Nucleus accumbens (tissue), 56 donors: ENCODE measurements around the gene TRIP4.
"Not testable (repeated sequence)": the region's sequence is repeated elsewhere in the genome, so short reads cannot be mapped to it uniquely, and the experiment has no call there.

ENCODE experiments used
- DNase-seq, 56 donors: peaks; one replicate each; lab custom pipeline; 2025; lab: John Stamatoyannopoulos, UW

TRIP4 gene

DNA sequence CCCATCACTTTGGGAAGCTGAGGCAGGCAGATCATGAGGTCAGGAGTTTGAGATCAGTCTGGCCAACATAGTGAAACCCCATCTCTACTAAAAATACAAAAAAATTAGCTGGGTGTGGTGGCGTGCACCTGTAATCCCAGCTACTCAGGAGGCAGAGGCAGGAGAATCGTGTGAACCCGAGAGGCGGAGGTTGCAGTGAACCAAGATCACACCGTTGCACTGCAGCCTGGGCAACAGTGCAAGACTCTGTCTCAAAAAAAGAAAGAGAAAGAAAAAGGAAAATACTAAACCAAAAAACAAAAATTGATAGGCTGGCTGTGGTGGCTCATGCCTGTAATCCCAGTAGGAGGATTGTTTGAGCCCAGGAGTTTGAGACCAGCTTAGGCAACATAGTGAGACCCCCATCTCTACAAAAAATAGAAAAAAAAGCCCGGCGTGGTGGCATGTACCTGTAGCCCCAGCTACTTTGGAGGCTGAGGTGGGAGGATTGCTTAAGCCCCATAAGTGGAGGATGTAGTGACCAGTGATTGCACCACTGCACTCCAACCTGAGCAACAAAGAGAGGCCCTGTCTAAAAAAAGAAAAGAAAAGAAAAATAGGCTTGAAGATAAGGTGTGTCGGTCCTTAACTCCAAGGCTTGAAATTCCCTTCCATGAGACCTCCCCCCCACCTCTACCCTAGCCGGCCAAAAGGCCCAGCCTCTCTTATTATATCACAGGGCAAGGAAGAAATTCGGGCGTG, 7.3 kb upstream of the TRIP4 start:
- not testable (repeated sequence) for DNase-seq

- peak; percentile 35 to 95 (median 84) for DNase-seq
Observed at GRCh38 chr15:64381000-64381751, 6.5 kb upstream of the TRIP4 start, which contains the start of gene PCLAF. PCLAF (minus strand) TSS chr15:64381441; CDS start chr15:64381371, 70 bp downstream.

GRCh38 chr15:64383760-64384159, 3.9 kb upstream of the TRIP4 start:
- DNase-seq = no peak

- no peak for DNase-seq
Observed at GRCh38 chr15:64386291-64386690, 1.3 kb upstream of the TRIP4 start.

DNA sequence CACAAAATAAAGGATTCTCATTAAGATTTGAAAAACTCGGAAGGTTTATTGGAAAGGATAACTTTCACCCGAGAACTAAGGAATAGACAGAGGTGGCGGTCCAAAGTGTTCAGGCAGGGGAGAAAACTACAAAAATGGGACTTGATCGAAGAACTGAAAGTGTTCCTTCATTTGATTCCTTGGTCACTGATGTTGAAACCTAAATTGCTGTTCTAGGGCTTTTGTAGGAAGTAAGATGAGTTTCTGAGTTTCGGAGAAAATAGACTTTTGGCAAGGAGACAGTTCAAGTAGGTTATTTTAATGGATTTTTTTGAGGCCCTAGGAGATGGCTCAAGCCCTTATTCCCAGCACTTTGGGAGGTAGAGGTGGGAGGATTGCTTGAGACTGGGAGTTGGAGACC, 1.4 kb downstream of the TRIP4 start:
- DNase-seq = no peak

DNA sequence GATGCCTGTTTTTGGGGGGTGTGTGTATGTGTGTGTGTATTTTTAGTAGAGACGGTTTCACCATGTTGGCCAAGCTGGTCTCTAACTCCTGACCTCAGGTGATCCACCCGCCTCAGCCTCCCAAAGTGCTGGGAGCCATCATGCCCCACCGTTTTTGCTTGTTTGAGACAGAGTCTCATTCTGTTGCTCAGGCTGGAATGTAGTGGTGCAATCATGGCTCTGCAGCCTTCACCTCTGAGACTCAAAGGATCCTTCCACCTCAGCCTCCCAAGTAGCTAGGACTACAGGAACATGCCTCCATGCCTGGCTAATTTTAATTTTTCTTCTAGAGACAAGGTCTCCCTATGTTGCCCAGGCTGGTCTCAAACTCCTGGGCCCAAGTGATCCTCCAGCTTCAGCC, 4.8 kb downstream of the TRIP4 start:
- DNase-seq = not testable (repeated sequence)

GRCh38 chr15:64396789-64397188, 9.2 kb downstream of the TRIP4 start:
- no peak for DNase-seq

GRCh38 chr15:64398575-64398974, 10.9 kb downstream of the TRIP4 start:
- DNase-seq = no peak

- no peak for DNase-seq
Observed at GRCh38 chr15:64400583-64400982, 12.9 kb downstream of the TRIP4 start.

- DNase-seq = no peak
Observed at GRCh38 chr15:64412216-64412615, 24.6 kb downstream of the TRIP4 start.

DNA sequence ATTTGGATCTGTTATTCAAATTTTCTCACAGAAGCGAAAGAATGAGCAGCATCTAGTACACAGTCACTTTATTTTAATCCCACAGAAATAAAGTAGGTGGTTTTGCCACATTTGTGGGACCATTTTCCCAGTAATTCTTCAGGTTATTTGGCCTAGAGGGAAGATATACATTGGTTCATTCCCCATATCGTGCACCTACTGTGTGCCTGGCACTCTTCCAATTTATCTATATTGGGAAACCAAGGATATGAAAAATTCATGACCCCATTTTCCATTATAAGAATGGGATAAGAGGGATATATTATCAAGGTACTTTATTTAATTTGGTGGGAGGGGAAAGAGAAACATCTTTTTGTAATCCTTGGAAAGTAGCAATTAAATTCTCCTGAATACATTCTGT, 35.1 kb downstream of the TRIP4 start:
- DNase-seq = no peak

GRCh38 chr15:64423970-64424369, 36.3 kb downstream of the TRIP4 start:
- DNase-seq = no peak

DNA sequence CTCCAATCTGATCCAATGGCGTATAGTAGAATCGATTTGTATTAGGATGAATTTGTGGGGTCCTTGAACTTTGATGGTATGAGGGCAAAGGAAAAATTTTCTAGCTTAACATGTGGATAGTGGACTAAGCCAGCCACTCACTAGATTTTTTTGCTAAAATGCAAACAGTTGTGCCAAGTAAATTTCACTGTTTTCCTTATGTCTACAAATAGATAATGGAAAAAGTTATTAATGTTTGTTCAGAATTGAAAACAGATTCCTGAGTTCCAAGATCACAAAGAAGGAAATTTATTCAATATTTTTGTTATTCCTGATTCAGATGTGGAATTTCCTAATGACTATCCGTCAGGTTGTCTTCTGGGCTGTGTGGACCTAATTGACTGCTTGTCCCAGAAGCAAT, 37.6 kb downstream of the TRIP4 start:
- DNase-seq = no peak

GRCh38 chr15:64426845-64427465, 39.3 kb downstream of the TRIP4 start:
- DNase-seq = no peak

- DNase-seq = no peak
Observed at GRCh38 chr15:64429448-64429847, 41.8 kb downstream of the TRIP4 start.

DNA sequence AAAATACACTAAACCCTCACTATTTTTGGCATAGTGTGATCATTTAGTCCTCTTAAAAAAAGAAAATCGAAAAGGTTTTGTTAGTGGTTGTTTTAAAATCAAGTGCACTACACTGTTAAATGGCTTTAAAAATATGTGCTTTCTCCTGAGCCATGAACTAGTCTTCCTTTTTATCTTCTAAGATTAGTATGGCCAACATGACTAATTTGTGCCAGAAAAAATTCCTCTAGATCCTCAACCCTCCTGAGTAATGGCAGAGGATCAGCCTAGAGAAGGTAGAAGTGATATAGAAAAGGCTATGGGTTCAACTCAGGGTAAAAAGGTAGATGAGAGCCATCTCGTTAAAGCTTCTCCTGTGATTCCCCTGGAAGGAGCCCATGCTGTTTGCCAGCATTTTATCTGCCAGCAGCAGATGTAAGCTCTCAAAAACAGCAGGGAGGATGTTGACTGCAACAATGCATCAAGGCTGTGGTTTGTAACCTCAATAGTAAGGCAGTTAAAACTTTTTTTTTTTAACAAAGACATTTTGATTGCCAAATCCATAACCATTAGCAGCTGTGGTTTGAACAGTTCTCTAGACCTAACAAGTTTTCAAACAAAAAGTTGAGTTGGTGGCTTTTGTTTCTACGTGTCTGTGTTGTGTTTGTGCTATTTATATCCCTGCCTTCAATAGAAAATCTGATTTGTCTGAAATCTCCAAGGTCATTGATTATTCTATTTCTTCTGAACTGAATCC, 42.5 kb downstream of the TRIP4 start:
- DNase-seq = no peak

DNA sequence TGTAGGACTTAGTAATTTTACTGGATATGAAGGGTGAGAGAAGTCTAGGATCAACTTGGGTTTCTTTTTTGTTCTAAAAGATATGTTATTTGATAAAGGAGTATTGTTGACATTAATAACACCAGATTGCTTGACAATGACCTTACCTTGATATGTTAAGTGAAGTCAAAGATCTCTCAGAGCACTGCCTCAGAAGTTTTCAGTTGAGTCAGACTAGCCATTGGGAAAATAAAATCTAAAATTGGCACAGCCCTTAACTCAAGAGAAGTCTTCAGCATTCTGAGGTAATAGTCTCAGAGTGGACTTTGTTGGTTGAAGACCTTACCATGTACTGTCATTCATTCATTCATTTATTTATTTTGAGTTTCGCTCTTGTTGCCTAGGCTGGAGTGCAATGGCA, 50.3 kb downstream of the TRIP4 start:
- no peak for DNase-seq

DNA sequence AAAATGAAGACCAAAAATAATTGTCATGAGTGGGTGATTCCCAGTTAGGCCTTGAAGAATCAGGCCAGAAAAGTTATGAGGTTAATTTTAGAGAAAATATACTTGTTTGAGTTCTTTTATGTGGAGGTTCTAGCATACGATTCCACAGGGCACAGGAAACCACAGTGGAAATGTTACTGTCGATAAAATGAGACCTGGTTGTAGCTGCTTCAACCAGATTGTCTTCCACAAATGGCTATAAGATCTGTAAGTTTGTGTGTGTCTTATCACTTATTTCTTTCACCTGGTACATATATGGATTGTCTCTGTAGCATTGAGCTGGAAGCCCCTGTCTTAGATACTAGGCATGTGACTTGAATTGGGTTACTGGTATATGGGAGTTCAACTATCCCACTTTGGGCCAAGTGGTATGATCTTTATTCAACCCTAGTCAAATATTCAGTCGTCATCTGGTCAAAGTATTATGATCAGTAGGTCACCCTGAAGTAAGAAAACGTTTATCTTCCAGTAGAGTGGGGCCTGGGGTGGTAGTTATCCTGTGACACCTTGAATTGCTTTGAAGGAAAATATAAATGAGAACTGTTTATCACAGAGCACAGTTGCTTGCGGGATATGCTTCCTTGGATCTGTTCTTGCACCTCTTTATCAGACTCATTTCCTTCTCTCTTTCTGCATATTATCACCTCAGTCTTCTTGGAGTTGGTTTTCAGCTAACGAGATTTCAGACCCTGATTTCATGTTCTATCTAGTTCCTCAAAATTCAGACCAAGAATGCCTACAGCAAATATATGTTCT, 51.2 kb downstream of the TRIP4 start:
- no peak for DNase-seq

GRCh38 chr15:64441852-64442251, 54.2 kb downstream of the TRIP4 start:
- no peak for DNase-seq

GRCh38 chr15:64443016-64443415, 55.4 kb downstream of the TRIP4 start:
- no peak for DNase-seq
